Endothelial cell of umbilical vein (primary cell): ENCODE data around the gene DNAJB5. TPM values are rescaled to one million over a fixed set of nuclear protein-coding genes. Genes with fewer than 3 reads are reported as not detected.

Source experiments
- BruUV-seq: library from RNA; stranded (reverse); fragments of 400-500 nt; replicated peaks from 2 replicates; lab custom pipeline; 2021; lab: Mats Ljungman, UMichigan
- CTCF ChIA-PET: fragments of 300-600, 350-600 bp; sonication (Branson Sonifier 250); formaldehyde crosslinking; loops from one replicate; lab custom pipeline; 2021; ENCODE audit warnings: antibody characterized with exemption, inconsistent platforms; lab: Charles Lee
- POLR2A ChIA-PET: fragments of 300-600, 350-600 bp; sonication (Branson Sonifier 250); formaldehyde crosslinking; loops from one replicate; lab custom pipeline; 2021; ENCODE audit warnings: antibody characterized with exemption, inconsistent platforms; lab: Charles Lee
- DNase-seq: peaks from one replicate; pipeline ENCODE4 v3.0.0-alpha.2; 2011; ENCODE audit warnings: low read depth, low spot score
- FAIRE-seq: peaks from 2 replicates; lab custom pipeline; 2011; peaks lifted over from hg19 to GRCh38; lab: Jason Lieb, UNC
- H2AFZ ChIP-seq: 2 replicates; pipeline ENCODE4 v1.6.0; 2012; ENCODE audit warnings: low read depth, low read length, control low read depth, inconsistent platforms
- H3K27ac ChIP-seq: 2 replicates; pipeline ENCODE4 v1.5.1; 2011; ENCODE audit warnings: low read depth, mild to moderate bottlenecking, control low read depth, low read length, moderate library complexity; ENCODE audit not compliant: insufficient read depth
- H3K27me3 ChIP-seq, 2 experiments: 2 replicates each; pipeline versions ENCODE4 v1.6.0 to v1.6.1; 2011; ENCODE audit warnings: low read length in 2 of 2, mixed read lengths in 1 of 2; ENCODE audit not compliant: control insufficient read depth in 2 of 2, insufficient read depth in 2 of 2
- H3K36me3 ChIP-seq, 2 experiments: 2 replicates in 1 of 2; 3 replicates in 1 of 2; pipeline ENCODE4 v1.5.1; 2011; ENCODE audit warnings: low read length in 2 of 2, mild to moderate bottlenecking in 1 of 2, moderate library complexity in 1 of 2; ENCODE audit not compliant: control insufficient read depth in 2 of 2, insufficient read depth in 2 of 2; ENCODE audit errors: extremely low read depth in 1 of 2
- H3K4me1 ChIP-seq: 3 replicates; pipeline ENCODE4 v1.5.1; 2011; ENCODE audit warnings: mild to moderate bottlenecking, low read length; ENCODE audit not compliant: control insufficient read depth, insufficient read depth; ENCODE audit errors: extremely low read depth
- H3K4me2 ChIP-seq: 2 replicates; pipeline ENCODE4 v1.6.1; 2011; ENCODE audit warnings: low read length, control low read depth, mixed read lengths; ENCODE audit not compliant: insufficient read depth
- H3K4me3 ChIP-seq, 3 experiments: fragments of 200-600 bp in 1 of 3; sonication (generic), shearing (Covaris generic) in 1 of 3; replicated peaks in 1 of 3; 2 replicates each; pipeline ENCODE4 v1.5.1; 2011 to 2016; ENCODE audit warnings: control low read depth in 3 of 3, low read length in 3 of 3, mild to moderate bottlenecking in 2 of 3, inconsistent platforms in 1 of 3, low read depth in 1 of 3, moderate library complexity in 1 of 3; ENCODE audit not compliant: insufficient read depth in 1 of 3
- H3K79me2 ChIP-seq: 2 replicates; pipeline ENCODE4 v1.6.0; 2012; ENCODE audit warnings: low read length, inconsistent platforms; ENCODE audit not compliant: control insufficient read depth, insufficient read depth
- H3K9ac ChIP-seq: replicated peaks from 2 replicates; pipeline ENCODE3; 2011; ENCODE audit warnings: low read length, control low read depth; ENCODE audit not compliant: insufficient read depth; ENCODE audit errors: extremely low read depth
- H3K9me1 ChIP-seq: replicated peaks from 3 replicates; pipeline ENCODE4 v1.6.0; 2011; ENCODE audit warnings: mild to moderate bottlenecking, low read length; ENCODE audit not compliant: control insufficient read depth, insufficient read depth; ENCODE audit errors: extremely low read depth
- H3K9me3 ChIP-seq: replicated peaks from 2 replicates; pipeline ENCODE4 v1.5.1; 2012; ENCODE audit warnings: low read length, inconsistent platforms; ENCODE audit not compliant: control insufficient read depth, insufficient read depth
- H4K20me1 ChIP-seq: replicated peaks from 2 replicates; pipeline ENCODE3; 2011; ENCODE audit warnings: mild to moderate bottlenecking, low read length; ENCODE audit not compliant: control insufficient read depth, insufficient read depth; ENCODE audit errors: extremely low read depth
- CTCF ChIP-seq, 2 donors: IDR thresholded peaks; 1 replicate in 1 of 2; 2 replicates in 1 of 2; pipeline ENCODE4 v1.5.1; 2011; ENCODE audit warnings: low read length in 2 of 2, mild to moderate bottlenecking in 2 of 2, moderate library complexity in 2 of 2, control low read depth in 1 of 2, inconsistent platforms in 1 of 2, low read depth in 1 of 2; ENCODE audit not compliant: insufficient read depth in 1 of 2; ENCODE audit errors: extremely low read depth in 1 of 2
- EZH2 ChIP-seq: IDR thresholded peaks from 2 replicates; pipeline ENCODE4 v1.6.1; 2012; ENCODE audit warnings: borderline replicate concordance, low read depth, mild to moderate bottlenecking, moderate library complexity, low read length, inconsistent platforms; ENCODE audit not compliant: severe bottlenecking
- FOS ChIP-seq: IDR thresholded peaks from 2 replicates; pipeline ENCODE4 v1.6.1; 2011; ENCODE audit warnings: mild to moderate bottlenecking, low read length, moderate library complexity, borderline replicate concordance; ENCODE audit not compliant: insufficient read depth
- GATA2 ChIP-seq: IDR thresholded peaks from 2 replicates; pipeline ENCODE4 v1.7.0; 2011; ENCODE audit warnings: low read depth, mild to moderate bottlenecking, moderate library complexity, mixed read lengths, low read length; ENCODE audit not compliant: insufficient read length, insufficient read depth
- JUN ChIP-seq: IDR thresholded peaks from 2 replicates; pipeline ENCODE4 v1.6.1; 2011; ENCODE audit warnings: borderline replicate concordance, low read depth; ENCODE audit not compliant: insufficient read length, insufficient read depth
- MAX ChIP-seq: IDR thresholded peaks from 2 replicates; pipeline ENCODE4 v1.6.1; 2011; ENCODE audit not compliant: insufficient read depth, insufficient read length
- MYC ChIP-seq: IDR thresholded peaks from one replicate; pipeline ENCODE4 v1.6.1; 2011; ENCODE audit warnings: mild to moderate bottlenecking, low read depth, low read length
- POLR2A ChIP-seq: IDR thresholded peaks from 2 replicates; pipeline ENCODE4 v1.6.1; 2012; ENCODE audit warnings: low read depth, mild to moderate bottlenecking, control low read depth, low read length
- POLR2AphosphoS5 ChIP-seq: IDR thresholded peaks from 2 replicates; pipeline ENCODE4 v1.6.1; 2012; ENCODE audit warnings: low read depth, mild to moderate bottlenecking, control low read depth, low read length, moderate library complexity; ENCODE audit not compliant: insufficient read depth
- dilution Hi-C: fragments of 300-500 bp; cut with MboI; formaldehyde crosslinking; loops from one replicate; pipeline ENCODE4 v1.15.0; 2019; ENCODE audit warnings: low sequenced_read_pairs; ENCODE audit not compliant: extremely low pct_ligation_motif_present
- intact Hi-C: fragments of 100-400 bp; cut with micrococcal nuclease; formaldehyde crosslinking; loops from one replicate; pipeline ENCODE4 v1.10.0; 2022
- polyA plus RNA-seq, 4 experiments: library from polyadenylated mRNA; depleted of rRNA in 3 of 4; stranded (reverse) in 3 of 4; unstranded in 1 of 4; fragments of >200 nt; gene quantifications; 2 replicates each; pipeline versions ENCODE4 v1.2.1 to v1.2.3, GENCODE V29; 2011 to 2012; ENCODE audit warnings: missing spikeins in 1 of 4
- total RNA-seq: library from RNA; stranded (reverse); gene quantifications from 2 replicates; pipeline ENCODE4 v1.2.3, GENCODE V29; 2021

Gene DNAJB5
- total and polyA plus RNA-seq, 2 donors (not counting 3 experiments of a cell fraction or from before 2014, with no cell fraction given) = 8.6 to 12.8 TPM

- H3K9me1 ChIP-seq = no peaks in the 10 kb centered on the region
- no peaks in the 10 kb centered on the region for H3K79me2 ChIP-seq
- no peak overlapping the region for H2AFZ ChIP-seq
- BruUV-seq = no TSS peak
- no peaks in the 10 kb centered on the region for H4K20me1 ChIP-seq
- FAIRE-seq (no peak), DNase-seq (no peak)
- intact Hi-C loops (loop anchor here (10.0 kb wide), 1 partner anchor 305 kb away; no protein-coding TSS in a partner anchor), dilution Hi-C loops (no loop called here)
- H3K4me1 ChIP-seq = no peaks in the 10 kb centered on the region
- H3K4me3 ChIP-seq = no peak overlapping the region
- H3K36me3 ChIP-seq = no peaks in the 10 kb centered on the region
- ChIA-PET CTCF (interaction anchor here (1.0 to 6.6 kb wide), 5 partner anchors 14 to 220 kb away, joined by 3 to 174 read pairs (median 11); no protein-coding TSS in a partner anchor), POLR2A (no interaction called here)
- TF ChIP-seq JUN = no peak
- TF ChIP-seq POLR2AphosphoS5 = no peak
- TF ChIP-seq POLR2A = no peak
- TF ChIP-seq MYC = no peak
- TF ChIP-seq EZH2 = no peak
- no peak for TF ChIP-seq CTCF (IDR thresholded peaks at IDR 0.05; ENCODE audit: extremely low read depth in 1 of 2, insufficient read depth in 1 of 2, low read depth in 1 of 2, low read length in 2 of 2)
- TF ChIP-seq MAX = no peak
- no peak for TF ChIP-seq GATA2
- no peak for TF ChIP-seq FOS
- no peak overlapping the region for H3K9ac ChIP-seq
- no peaks in the 10 kb centered on the region for H3K9me3 ChIP-seq
- H3K27ac ChIP-seq = no peak overlapping the region
- H3K27me3 ChIP-seq = peaks cover 3 to 5% of the 10 kb centered on the region in 2 experiments
- no peak overlapping the region for H3K4me2 ChIP-seq
Observed at GRCh38 chr9:34980181-34980761, 9.3 kb upstream of the DNAJB5 start.
